ENCODE measurements around the gene MSI2. TPM values are rescaled to one million over a fixed set of nuclear protein-coding genes. Genes with fewer than 3 reads are reported as not detected.

MSI2 gene
- total RNA-seq, 1 donor from 2014 or later: 60.6 TPM

DNA sequence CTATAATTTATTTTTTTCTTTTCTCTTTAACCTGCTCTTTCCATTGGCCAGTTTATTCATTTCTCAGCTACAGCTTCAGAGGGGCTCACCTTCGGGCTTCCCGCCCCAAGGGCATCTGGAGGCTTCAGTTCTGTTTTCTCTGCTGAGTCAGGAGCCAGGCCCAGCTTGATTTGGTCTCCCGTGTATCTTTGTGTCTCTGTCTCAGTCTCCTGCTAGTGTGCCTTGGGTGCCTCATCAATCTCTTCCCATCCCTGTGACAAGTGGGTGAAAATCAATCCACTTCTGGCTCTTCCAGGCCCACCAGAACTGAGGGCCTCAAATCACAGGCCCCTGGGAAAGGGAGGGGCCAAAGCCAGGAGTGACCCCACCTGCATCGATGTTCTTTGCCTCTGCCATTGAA is 416.6 kb downstream of the MSI2 start:
- no peak for DNase-seq (ENCODE audit: low spot score)
- TF ChIP-seq CTCF (IDR thresholded peaks at IDR 0.05; ENCODE audit: unreplicated experiment): no peak
- Mint-ChIP-seq H3K4me3 (ENCODE audit: unreplicated experiment) (no peak overlapping the region), H3K4me1 (ENCODE audit: unreplicated experiment) (no peaks in the 10 kb centered on the region), H3K27ac (ENCODE audit: unreplicated experiment) (no peak overlapping the region), H3K36me3 (ENCODE audit: low read depth, unreplicated experiment) (no peaks in the 10 kb centered on the region), H3K27me3 (ENCODE audit: unreplicated experiment) (peaks cover 4% of the 10 kb centered on the region), H3K9me3 (ENCODE audit: unreplicated experiment) (no peaks in the 10 kb centered on the region)

DNA sequence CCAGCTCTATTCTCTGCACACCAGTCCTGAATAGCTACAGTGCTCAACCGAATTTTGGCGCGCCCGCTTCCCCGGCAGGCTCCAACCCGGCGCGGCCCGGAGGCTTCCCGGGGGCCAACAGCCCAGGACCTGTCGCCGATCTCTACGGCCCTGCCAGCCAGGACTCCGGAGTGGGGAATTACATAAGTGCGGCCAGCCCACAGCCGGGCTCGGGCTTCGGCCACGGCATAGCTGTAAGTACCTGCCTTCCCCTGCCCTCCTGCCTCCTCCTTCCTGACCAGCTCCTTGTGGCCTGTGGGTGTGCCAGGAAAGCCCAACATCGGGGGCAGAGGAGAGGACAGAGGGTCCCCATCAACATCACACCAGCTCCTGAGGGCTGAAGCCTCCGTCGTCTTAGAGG is 418.6 kb downstream of the MSI2 start:
- no peak for TF ChIP-seq CTCF (IDR thresholded peaks at IDR 0.05; ENCODE audit: unreplicated experiment)
- peaks cover 4% of the 10 kb centered on the region for H3K27me3 Mint-ChIP-seq (ENCODE audit: unreplicated experiment)
- no peak for DNase-seq (ENCODE audit: low spot score)
- H3K9me3 Mint-ChIP-seq (ENCODE audit: unreplicated experiment): no peaks in the 10 kb centered on the region
- H3K36me3 Mint-ChIP-seq (ENCODE audit: low read depth, unreplicated experiment): no peaks in the 10 kb centered on the region
- H3K27ac Mint-ChIP-seq (ENCODE audit: unreplicated experiment): no peak overlapping the region
- H3K4me1 Mint-ChIP-seq (ENCODE audit: unreplicated experiment): no peaks in the 10 kb centered on the region
- H3K4me3 Mint-ChIP-seq (ENCODE audit: unreplicated experiment): no peak overlapping the region

DNA sequence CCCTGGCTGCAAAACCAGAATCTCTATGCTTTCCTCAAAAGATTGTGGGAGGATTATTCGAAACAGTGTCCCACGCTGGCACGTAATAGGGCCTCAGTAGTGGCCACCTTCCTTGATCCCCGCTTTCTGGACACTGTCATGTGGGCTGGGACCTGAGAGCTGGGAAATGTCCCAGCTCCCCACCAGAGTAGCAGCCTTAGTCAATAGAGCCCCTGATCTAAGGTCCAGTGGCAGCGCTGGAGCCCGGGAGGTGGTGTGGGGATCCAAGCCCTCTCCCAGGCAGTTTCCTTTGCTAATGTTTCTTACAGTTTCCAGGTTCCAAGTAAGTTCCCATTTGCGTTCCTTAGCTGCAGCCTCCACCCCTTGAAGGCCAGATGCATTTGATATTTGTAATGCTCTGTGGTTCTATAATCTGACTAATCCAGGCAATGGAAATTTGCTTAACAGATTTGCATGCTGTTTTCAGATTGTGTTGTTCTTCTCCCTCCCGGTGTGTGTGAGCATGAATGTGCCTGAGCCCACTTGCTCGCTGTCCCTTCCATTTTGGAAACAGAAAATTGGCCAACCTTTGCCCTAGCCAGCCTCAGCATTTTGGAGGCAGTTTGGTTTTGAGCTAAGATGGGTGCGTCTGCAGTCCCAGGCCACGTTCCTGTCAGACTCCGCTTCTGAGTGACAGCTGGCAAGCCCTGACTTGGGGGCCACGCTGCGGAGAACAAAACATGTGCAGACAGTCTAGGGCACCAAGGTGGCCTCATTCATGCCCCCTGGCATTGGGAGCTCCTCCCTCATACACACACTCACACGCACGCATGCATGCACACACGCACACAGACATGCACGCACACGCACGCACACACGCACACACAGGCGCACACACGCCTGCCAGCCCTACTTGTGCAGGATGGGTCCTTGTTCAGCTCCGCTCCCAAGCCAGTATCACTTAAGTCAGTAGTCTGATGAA is 419.4 kb downstream of the MSI2 start:
- Mint-ChIP-seq H3K4me1 (ENCODE audit: unreplicated experiment) (no peaks in the 10 kb centered on the region), H3K9me3 (ENCODE audit: unreplicated experiment) (no peaks in the 10 kb centered on the region), H3K27ac (ENCODE audit: unreplicated experiment) (no peak overlapping the region), H3K4me3 (ENCODE audit: unreplicated experiment) (no peak overlapping the region), H3K27me3 (ENCODE audit: unreplicated experiment) (peaks cover 2% of the 10 kb centered on the region), H3K36me3 (ENCODE audit: low read depth, unreplicated experiment) (no peaks in the 10 kb centered on the region)
- no peak for DNase-seq (ENCODE audit: low spot score)
- no peak for TF ChIP-seq CTCF (IDR thresholded peaks at IDR 0.05; ENCODE audit: unreplicated experiment)

- no peak for TF ChIP-seq CTCF (IDR thresholded peaks at IDR 0.05; ENCODE audit: unreplicated experiment)
- Mint-ChIP-seq H3K36me3 (ENCODE audit: low read depth, unreplicated experiment) (no peaks in the 10 kb centered on the region), H3K4me3 (ENCODE audit: unreplicated experiment) (no peak overlapping the region), H3K27ac (ENCODE audit: unreplicated experiment) (no peak overlapping the region), H3K4me1 (ENCODE audit: unreplicated experiment) (no peaks in the 10 kb centered on the region), H3K9me3 (ENCODE audit: unreplicated experiment) (no peaks in the 10 kb centered on the region), H3K27me3 (ENCODE audit: unreplicated experiment) (no peaks in the 10 kb centered on the region)
- no peak for DNase-seq (ENCODE audit: low spot score)
Measured at GRCh38 chr17:57676543-57676942, 420.2 kb downstream of the MSI2 start.

DNA sequence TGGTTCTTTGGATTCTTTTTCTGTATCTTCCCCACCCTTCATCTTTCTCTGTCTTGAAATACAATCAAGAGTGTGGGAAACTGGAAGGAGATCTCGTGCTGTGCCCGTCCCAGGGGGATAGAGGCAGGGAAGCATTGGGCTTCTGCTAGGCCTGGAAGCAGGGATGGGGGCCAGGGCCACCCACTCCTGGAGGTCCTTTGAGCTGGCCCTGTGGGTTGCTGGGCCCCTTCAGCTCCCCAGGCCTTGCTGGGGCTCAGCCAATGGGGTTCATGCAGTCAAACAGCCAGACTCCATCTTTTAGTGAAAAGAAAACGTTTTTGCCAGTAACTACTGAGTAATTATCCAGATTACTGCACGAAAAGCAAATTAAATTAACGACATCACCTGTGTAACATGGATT is 421.0 kb downstream of the MSI2 start:
- Mint-ChIP-seq H3K9me3 (ENCODE audit: unreplicated experiment) (no peaks in the 10 kb centered on the region), H3K4me3 (ENCODE audit: unreplicated experiment) (no peak overlapping the region), H3K27me3 (ENCODE audit: unreplicated experiment) (no peaks in the 10 kb centered on the region), H3K36me3 (ENCODE audit: low read depth, unreplicated experiment) (no peaks in the 10 kb centered on the region), H3K4me1 (ENCODE audit: unreplicated experiment) (no peaks in the 10 kb centered on the region), H3K27ac (ENCODE audit: unreplicated experiment) (no peak overlapping the region)
- no peak for TF ChIP-seq CTCF (IDR thresholded peaks at IDR 0.05; ENCODE audit: unreplicated experiment)
- DNase-seq (ENCODE audit: low spot score): no peak

Data from endothelial cell (in vitro differentiated cells).